ENCODE data around the gene SMARCA4.

The SMARCA4 gene

GRCh38 chr19:11098327-11098726 lies 137.5 kb downstream of the SMARCA4 start:
- CTCF ChIA-PET, result interaction anchor here (0.6 to 1.2 kb wide), 2 partner anchors 28 to 64 kb away, joined by 3 to 6 read pairs; no protein-coding TSS in a partner anchor
- POLR2A ChIA-PET, result no interaction called here
- H3K4me3 ChIP-seq (ENCODE audit: low read depth, low read length), result no peak overlapping the region
- no peaks in the 10 kb centered on the region for H3K9me3 ChIP-seq (ENCODE audit: control insufficient read depth, insufficient read depth, low read depth, low read length)
- H3K4me1 ChIP-seq (ENCODE audit: control insufficient read depth, insufficient read depth, low read length), result no peaks in the 10 kb centered on the region
- H3K36me3 ChIP-seq (ENCODE audit: control insufficient read depth in 2 of 2, insufficient read depth in 1 of 2, low read length in 2 of 2), result peaks cover 7 to 41% of the 10 kb centered on the region in 2 experiments; a peak in 2 of 3 replicates
- TF ChIP-seq, protein P1, sequence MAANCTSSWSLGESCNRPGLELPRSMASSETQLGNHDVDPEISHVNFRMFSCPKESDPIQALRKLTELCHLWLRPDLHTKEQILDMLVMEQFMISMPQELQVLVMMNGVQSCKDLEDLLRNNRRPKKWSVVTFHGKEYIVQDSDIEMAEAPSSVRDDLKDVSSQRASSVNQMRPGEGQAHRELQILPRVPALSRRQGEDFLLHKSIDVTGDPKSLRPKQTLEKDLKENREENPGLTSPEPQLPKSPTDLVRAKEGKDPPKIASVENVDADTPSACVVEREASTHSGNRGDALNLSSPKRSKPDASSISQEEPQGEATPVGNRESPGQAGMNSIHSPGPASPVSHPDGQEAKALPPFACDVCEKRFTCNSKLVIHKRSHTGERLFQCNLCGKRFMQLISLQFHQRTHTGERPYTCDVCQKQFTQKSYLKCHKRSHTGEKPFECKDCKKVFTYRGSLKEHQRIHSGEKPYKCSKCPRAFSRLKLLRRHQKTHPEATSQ (tag by site-specific recombination; IDR thresholded peaks at IDR 0.05), result no peak
- TF ChIP-seq ZNF639 (tag by site-specific recombination; IDR thresholded peaks at IDR 0.05) (no peak), ZNF776 (tag by site-specific recombination; IDR thresholded peaks at IDR 0.05; ENCODE audit: borderline replicate concordance) (no peak), ZNF433 (tag by site-specific recombination; IDR thresholded peaks at IDR 0.05; ENCODE audit: low read depth) (no peak), ZNF791 (tag by site-specific recombination; IDR thresholded peaks at IDR 0.05) (no peak), TRIM28 (IDR thresholded peaks at IDR 0.05; ENCODE audit: borderline replicate concordance, low read length) (no peak), ZBTB1 (tag by site-specific recombination; IDR thresholded peaks at IDR 0.05) (no peak), SCRT1 (tag by site-specific recombination; IDR thresholded peaks at IDR 0.05; ENCODE audit: borderline replicate concordance) (no peak), ZNF449 (tag by site-specific recombination; IDR thresholded peaks at IDR 0.05) (no peak), ZNF404 (tag by site-specific recombination; IDR thresholded peaks at IDR 0.05) (no peak), ZNF223 (tag by site-specific recombination; IDR thresholded peaks at IDR 0.05) (no peak), ZNF350 (tag by site-specific recombination; IDR thresholded peaks at IDR 0.05) (no peak), ZFP3 (tag by site-specific recombination; IDR thresholded peaks at IDR 0.05; ENCODE audit: low read depth) (no peak), YY1 (tag by site-specific recombination; IDR thresholded peaks at IDR 0.05) (no peak), PATZ1 (tag by site-specific recombination; IDR thresholded peaks at IDR 0.05) (no peak), KLF9 (tag by site-specific recombination; IDR thresholded peaks at IDR 0.05; ENCODE audit: low read depth) (no peak), ZIC2 (tag by site-specific recombination; IDR thresholded peaks at IDR 0.05) (no peak)
- TF ChIP-seq, protein P2, sequence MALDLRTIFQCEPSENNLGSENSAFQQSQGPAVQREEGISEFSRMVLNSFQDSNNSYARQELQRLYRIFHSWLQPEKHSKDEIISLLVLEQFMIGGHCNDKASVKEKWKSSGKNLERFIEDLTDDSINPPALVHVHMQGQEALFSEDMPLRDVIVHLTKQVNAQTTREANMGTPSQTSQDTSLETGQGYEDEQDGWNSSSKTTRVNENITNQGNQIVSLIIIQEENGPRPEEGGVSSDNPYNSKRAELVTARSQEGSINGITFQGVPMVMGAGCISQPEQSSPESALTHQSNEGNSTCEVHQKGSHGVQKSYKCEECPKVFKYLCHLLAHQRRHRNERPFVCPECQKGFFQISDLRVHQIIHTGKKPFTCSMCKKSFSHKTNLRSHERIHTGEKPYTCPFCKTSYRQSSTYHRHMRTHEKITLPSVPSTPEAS (tag by site-specific recombination; IDR thresholded peaks at IDR 0.05), result no peak
- TF ChIP-seq, protein P3, sequence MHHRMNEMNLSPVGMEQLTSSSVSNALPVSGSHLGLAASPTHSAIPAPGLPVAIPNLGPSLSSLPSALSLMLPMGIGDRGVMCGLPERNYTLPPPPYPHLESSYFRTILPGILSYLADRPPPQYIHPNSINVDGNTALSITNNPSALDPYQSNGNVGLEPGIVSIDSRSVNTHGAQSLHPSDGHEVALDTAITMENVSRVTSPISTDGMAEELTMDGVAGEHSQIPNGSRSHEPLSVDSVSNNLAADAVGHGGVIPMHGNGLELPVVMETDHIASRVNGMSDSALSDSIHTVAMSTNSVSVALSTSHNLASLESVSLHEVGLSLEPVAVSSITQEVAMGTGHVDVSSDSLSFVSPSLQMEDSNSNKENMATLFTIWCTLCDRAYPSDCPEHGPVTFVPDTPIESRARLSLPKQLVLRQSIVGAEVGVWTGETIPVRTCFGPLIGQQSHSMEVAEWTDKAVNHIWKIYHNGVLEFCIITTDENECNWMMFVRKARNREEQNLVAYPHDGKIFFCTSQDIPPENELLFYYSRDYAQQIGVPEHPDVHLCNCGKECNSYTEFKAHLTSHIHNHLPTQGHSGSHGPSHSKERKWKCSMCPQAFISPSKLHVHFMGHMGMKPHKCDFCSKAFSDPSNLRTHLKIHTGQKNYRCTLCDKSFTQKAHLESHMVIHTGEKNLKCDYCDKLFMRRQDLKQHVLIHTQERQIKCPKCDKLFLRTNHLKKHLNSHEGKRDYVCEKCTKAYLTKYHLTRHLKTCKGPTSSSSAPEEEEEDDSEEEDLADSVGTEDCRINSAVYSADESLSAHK (tag by site-specific recombination; IDR thresholded peaks at IDR 0.05), result no peak
- H3K27ac ChIP-seq (ENCODE audit: extremely low read depth, low read depth, low read length), result no peak overlapping the region

Measured in HEK293 (cell line).